K562 treated with DMSO at 1 percent for 48 hours (cell line): ENCODE measurements around the gene DOLK. TPM values are rescaled to one million over a fixed set of nuclear protein-coding genes. Genes with fewer than 3 reads are reported as not detected.

Experiments used
- total RNA-seq: library from RNA; unstranded; fragments of 300-600 nt; gene quantifications from 2 replicates; pipeline ENCODE4 v1.2.3, GENCODE V29; 2022; ENCODE audit warnings: low replicate concordance; ENCODE audit errors: extremely low read depth

The DOLK gene
- not detected in 2 replicates for total RNA-seq

DNA sequence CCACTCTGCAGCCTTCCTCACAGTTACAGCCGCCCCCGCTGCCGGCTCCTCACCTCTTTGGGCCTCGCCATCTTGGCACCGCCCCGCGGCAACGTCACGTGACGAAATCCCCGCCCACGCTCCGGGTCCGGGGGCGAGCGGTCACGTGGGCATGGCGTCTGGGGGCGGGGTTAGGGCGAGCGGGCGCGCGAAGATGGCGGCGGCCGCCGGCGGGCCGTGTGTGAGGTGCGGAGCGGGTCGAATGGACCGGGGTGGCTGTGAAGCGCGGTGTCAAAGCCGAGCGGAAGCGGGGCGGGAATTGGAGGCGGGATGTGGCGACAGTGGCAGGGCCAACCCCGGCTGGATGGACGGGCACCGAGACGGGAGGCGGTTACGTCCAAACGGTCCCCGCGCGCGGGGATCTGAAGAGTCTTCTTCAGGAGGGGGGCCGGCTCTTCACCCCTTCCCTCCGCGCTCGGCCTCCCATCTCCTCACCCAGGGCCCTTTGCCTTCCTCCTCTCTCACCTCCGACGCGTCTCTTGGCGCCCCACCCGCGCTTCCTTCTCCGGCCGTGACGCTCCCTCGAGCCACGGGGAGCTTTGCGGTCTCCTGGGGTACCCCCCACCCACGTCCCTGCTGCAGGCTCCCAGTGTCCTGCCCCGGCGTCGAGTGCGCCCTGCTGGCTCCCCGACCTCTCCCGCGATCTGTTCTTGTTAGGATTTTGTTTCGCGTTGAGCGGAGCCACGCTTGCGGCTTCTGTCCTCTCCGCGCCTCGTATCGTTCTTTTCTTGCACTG, at the start of gene DOLK, which contains the start of gene NUP188:
Gene DOLK, minus strand, starts transcription at position 77 of the 775 bp plus-strand sequence. CDS start 300 bp downstream, outside the sequence.
Gene NUP188, plus strand, starts transcription at position 173 of the 775 bp plus-strand sequence. Its CDS starts 21 bp downstream, at position 194.

DNA sequence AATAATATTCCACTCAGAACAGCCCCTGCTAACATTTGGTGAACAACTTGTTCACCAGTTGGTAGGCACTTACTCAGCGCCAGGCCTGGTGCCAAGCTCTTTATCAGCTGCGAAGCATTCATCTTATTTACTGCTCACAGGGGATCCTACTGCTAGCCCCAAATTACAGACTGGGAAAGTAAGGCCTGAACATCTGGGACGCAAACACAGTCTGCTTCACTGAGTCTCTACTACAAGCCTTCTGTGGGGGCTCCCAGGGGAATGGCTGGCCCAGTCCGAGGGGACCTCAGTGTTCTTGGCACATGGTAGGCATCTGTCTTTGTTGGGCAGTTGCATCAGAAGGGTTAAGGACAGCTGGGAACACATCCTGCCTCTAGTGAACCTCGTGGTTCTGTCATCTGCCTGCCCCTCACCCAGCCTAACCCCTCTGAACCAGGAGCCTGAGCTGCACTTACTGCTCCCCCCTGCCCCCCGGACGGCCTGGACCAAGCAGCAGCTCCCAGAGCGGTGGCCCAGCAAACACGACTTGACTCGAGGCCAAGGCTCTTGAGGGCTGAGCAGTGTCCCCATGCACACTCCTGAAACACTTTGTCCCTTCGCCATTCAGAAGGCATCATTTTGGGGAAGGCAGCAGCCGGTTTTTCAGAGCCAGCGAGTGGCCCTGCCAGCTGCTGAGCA, 26.9 kb downstream of the DOLK start, which contains the start of gene PHYHD1:
Gene PHYHD1, plus strand, starts transcription at position 602 of the 678 bp plus-strand sequence. CDS start 1,342 bp downstream, outside the sequence.

Other genes starting within 250 kb of the DOLK start
- gene PKN3, start 245.1 kb downstream of the DOLK start, total RNA-seq: not detected in 2 replicates
- not detected in 2 replicates for gene ZDHHC12, start 223.5 kb downstream of the DOLK start, total RNA-seq
- gene ZER1, start 175.7 kb downstream of the DOLK start, total RNA-seq: not detected in 2 replicates
- not detected in 2 replicates for gene TBC1D13, start 160.3 kb downstream of the DOLK start, total RNA-seq
- gene ENDOG, start 129.1 kb downstream of the DOLK start, total RNA-seq: not detected in 2 replicates
- 1,149 TPM in 1 of 2 replicates, not detected in the other for gene SPOUT1, start 117.8 kb downstream of the DOLK start, total RNA-seq
- gene KYAT1, start 65.7 kb downstream of the DOLK start, total RNA-seq: not detected in 2 replicates
- not detected in 2 replicates for gene LRRC8A, start 65.5 kb downstream of the DOLK start, total RNA-seq
- gene PHYHD1, start 26.6 kb downstream of the DOLK start, total RNA-seq: not detected in 2 replicates
- gene NUP188, start 96 bp upstream of the DOLK start, total RNA-seq: 457 TPM in 1 of 2 replicates, not detected in the other
- gene SH3GLB2, start 80.7 kb upstream of the DOLK start, total RNA-seq: 434 TPM in 1 of 2 replicates, not detected in the other
- gene MIGA2, start 89.0 kb upstream of the DOLK start, total RNA-seq: 179 TPM in 1 of 2 replicates, not detected in the other
- gene DOLPP1, start 133.5 kb upstream of the DOLK start, total RNA-seq: not detected in 2 replicates
- not detected in 2 replicates for gene CRAT, start 163.2 kb upstream of the DOLK start, total RNA-seq
- gene PTPA, start 163.8 kb upstream of the DOLK start, total RNA-seq: not detected in 2 replicates
- not detected in 2 replicates for gene IER5L, start 230.7 kb upstream of the DOLK start, total RNA-seq